Muscle of arm (tissue), 12 donors: Measurements from ENCODE around the gene TREX2. TPM values are rescaled to one million over a fixed set of nuclear protein-coding genes. Genes with fewer than 3 reads are reported as not detected.

Experiments
- DNase-seq: peaks from one replicate; pipeline ENCODE4 v3.0.0-alpha.2; 2013
- polyA plus RNA-seq, 12 donors: library from polyadenylated mRNA; unstranded; fragments of 120-200 nt; gene quantifications; one replicate each; pipeline ENCODE4 v1.2.1, GENCODE V29; 2013; ENCODE audit not compliant: insufficient read length in 12 of 12

TREX2 gene
- polyA plus RNA-seq, 12 donors = 0.23 to 1.3 (median 0.40) TPM; not detected in 2

DNA sequence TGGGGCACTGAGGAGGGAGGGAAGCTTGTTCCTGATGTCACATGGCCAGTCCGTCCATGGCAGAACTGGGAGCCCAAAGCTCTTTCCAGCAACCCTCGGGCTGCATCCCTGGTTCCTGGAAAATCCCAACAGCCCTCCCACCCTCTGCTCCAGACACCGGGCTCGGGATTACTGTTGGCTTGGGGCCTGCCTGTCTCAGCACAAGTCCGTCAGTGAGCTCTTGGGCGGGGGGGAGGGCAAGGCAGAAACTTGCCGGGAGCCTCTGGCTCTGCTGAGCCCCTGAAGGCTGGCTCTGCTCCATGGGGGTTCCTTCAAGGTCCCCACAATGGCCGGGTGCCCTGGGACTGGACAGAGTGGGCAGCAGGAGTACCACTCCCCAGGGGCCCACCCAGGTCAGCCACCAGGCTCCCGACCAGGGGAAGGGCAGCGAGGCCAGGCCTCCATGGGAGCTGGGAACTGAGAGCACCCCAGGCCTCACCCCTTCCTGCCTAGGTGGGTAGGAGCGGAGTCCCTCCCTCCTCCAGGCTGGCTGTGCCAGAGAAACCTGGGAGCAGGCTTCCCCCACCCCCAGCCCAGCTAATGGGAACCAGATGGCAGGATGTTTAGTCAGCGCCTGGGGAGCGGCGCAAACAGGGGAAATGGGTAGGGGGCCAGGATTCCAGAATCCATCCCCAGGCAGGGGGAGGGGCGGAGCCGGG, 31.0 kb upstream of the TREX2 start:
- peak; percentile 74 for DNase-seq

DNA sequence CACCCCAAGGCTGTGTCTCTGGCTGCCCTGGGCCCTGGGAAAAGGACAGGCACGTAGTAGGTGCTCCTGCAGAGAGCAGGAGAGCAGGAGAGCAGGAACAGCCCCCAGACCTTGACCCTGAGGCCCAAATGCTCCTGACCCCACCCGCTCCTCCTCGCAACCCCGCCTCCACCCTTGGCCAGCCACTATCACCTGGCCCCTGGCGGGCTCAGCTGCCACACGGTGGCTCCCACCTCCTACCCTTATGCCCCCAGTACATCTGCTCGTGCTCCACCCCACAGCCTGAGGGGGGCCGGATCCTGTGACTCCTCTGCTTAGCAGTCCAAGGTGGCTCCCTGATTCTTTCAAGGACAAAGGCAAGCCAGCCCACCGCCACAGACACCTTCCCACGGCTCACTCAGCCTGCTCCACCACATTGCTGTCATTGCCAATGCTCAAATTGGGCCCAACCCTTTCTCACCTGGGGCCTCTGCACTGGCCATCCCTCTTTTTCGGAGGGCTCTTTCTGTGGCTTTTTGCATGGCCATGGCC, 30.0 kb upstream of the TREX2 start:
- DNase-seq = no peak

DNA sequence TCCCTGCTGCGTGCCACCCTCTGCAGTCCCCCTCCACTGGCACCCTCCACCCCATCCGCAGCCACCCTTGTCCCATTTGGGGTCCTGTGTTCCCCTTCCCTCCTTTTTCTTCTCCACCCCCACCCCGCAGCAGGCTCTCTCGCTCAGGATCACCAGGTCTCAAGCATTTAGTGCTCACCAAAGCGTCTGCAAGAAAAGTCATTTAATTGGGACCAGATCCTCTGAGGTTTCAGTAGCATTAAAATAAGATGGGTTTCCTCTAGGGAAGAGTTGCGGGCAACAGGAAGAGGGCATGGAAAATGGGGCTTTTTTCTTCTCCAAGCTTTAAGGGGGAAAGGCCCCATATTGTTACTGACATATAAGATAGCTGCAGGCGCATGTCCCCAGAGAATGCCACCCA, 29.4 kb upstream of the TREX2 start:
- no peak for DNase-seq

DNA sequence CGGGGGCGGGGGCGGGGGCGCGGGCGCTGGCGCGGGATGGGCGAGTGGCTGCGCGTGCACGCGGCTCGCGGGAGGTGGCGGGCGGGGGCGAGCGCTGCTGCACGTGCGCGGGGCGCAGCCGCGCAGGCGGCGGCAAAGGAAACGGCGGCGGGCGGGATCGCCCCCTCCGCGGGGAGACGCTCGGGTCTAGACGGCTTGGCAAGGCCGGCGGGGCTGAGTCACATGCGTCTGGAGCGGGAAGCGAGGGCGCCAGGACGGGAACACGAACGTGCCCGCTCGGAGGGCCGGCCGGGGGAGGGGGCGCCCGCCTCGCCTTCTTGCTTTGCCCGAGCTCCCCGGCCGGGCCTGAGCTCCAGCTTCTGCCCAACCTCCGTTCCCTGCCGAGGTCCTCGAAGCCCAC, 28.9 kb upstream of the TREX2 start:
- peak; percentile 68 for DNase-seq

DNA sequence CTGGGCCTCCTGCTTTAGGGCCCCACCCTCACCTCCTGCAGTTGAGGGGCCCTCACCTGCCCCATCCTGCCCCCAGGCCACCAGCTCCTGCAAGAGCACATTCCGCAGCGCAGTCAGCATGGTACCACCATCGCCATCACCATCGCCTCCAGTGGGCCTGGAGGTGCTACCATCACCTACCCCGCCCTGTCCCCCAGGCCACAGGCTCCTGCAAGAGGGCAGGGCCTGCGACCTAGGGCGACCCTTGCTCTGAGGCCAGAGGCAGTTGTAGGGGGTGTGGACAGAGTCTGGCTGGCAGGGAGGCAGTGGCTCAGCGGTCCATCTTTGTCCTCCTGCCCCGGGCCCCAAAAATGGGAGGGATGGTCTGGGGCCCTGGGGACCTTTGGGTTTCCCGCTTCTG, 28.4 kb upstream of the TREX2 start:
- DNase-seq = no peak

DNA sequence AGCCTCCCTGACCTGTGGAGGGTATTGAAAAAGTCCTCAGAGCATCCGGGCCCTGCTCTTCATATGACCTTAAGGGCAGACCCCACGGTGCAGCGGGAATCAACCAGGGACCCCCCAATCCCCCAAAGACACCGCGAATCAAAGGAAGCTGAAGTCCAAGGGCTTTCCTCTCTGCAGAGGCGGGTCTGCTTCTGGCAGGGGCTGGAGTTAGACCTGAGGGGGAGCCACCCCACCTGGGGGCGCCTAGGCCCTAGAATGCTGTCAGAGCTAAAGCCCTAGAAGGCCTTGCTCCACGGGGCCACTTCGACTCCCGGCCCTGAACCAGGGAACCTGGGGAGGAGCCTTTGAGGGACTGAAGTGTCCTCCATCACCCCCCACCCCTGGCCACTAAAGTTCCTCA, 27.3 kb upstream of the TREX2 start:
- DNase-seq = no peak

DNA sequence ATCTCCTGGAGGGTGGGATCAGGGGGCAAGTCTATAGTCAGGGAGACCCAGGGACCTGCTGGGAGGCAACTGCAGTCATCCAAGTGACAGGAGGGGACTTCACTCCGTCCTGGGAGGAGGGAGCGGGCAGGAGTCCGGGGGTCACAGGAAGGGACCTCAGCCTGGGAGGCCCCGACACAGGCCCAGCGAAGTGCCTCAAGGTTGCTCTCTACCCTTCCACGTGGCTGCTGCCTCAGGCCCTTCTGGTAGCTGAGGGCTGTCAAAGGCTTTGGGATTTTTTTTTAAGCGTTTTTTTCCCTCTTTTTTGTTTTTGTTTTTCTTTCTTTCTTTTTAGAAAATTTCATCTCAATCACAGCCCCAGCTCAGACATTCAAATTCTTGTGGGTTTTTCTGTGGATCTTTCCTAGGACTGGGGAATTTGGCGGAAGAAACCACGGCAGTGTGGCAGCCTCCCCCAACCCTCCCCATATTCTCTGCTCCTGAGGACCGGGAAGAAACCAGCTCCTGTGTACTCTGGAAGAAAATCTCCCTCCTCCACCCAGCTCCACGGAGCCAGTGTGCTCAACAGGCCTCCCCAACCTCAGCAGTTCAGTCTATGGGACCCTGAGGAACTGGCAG, 25.9 kb upstream of the TREX2 start:
- no peak for DNase-seq

DNA sequence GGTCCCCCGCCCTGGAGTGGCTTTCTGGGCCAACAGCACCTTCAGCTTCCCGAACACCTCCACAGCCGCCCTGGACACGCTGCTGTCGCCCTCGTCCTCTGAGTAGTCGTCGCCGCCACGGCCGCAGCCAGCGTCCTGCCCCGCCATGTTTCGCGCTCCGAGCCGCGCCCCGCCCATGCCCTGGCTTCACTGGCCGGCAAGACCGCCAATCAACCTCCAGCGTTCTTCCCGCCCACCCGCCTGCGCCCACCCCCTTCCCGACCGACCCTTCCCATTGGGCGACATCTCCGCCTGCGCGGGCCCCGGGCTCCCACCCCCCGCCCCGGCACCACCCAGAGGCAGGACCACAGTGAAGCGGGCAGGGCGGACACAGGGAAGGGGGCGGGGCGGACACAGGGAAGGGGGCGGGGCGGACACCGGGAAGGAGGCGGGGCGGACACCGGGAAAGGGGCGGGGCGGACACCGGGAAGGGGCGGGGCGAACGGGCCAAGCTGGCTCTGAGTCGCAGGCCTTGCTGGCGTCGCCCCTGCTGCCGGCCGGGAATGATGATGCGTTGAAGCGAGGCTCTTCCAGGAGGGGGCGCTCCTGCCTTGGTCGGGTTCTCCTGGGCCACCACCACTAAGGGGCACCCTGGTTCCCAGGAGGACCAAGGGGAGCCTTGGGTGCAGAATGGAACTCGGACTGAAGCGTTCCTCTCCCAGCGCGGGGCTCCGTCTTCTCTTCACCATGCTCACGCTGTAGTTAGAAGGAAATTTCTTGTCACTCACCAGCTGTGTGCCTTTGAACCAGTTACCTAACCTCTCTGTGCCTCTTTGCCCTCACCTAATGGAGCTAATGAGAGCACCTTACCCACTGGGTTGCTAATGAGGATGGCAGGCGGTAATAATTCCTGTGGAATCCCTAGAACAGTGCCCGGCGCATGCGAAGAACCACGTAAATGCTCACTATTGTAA, 24.8 kb upstream of the TREX2 start, which contains the start of gene HAUS7:
TSS of gene HAUS7 (minus strand) at position 166 of the 953 bp plus-strand sequence. CDS start at position 147, 19 bp downstream.
- DNase-seq = peak; percentile 88

DNA sequence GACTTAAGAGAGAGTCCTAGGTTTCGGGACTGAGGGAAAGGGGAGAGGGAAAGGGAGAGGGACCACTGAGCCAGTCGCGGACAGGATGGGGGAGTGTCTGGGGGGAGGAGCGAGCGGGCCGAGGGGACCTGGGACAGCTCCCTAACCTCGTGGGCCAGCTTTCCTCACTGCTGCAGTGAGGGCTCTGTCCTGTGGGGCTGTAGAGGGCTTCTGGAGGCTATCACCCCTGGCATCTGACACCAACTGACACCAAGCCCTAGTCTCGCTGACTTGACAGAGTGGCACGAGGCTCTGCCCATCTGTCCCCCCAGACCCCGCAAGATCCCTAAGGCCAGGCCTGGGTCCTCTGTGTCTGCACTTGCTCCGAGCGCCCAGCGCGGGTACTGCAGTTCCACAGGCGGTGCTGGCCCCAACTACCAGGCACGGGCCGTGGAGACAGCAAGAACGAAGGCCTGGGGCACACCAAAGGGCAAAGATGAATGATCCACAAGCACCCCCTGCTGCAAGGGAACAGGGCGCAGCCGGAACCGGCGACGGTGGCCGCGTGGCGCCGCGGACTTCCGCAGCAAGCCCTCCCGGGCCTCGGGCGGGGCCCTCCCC, 24.1 kb upstream of the TREX2 start:
- DNase-seq = no peak

DNA sequence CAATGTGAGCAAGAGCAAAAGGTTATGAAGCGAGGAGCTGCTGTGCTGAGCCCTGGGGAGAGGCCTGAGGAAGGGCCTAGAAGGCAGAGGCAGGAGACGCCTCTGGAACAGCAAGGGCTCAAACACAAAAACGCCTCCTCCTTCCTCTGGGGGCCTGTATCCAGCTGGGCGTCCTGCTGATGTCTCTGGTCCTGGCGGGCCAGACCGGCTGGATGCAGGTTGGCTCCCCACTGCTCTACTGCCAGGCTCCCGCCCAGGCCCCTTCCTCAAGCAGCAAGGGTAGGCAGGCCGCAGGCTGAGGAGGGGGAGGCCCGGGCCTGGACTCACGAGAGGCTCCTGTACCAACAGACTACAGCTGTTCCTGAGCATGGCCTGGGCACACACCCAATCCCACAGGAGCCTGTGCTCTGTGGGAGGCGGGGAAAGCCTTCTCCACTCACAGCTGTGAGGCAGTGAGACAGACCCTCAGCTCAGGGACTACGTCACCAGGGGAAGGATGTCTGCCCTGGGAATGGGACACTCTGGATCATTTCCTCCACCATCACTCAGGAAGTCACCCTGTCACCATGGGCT, 22.2 kb upstream of the TREX2 start:
- DNase-seq = no peak

DNA sequence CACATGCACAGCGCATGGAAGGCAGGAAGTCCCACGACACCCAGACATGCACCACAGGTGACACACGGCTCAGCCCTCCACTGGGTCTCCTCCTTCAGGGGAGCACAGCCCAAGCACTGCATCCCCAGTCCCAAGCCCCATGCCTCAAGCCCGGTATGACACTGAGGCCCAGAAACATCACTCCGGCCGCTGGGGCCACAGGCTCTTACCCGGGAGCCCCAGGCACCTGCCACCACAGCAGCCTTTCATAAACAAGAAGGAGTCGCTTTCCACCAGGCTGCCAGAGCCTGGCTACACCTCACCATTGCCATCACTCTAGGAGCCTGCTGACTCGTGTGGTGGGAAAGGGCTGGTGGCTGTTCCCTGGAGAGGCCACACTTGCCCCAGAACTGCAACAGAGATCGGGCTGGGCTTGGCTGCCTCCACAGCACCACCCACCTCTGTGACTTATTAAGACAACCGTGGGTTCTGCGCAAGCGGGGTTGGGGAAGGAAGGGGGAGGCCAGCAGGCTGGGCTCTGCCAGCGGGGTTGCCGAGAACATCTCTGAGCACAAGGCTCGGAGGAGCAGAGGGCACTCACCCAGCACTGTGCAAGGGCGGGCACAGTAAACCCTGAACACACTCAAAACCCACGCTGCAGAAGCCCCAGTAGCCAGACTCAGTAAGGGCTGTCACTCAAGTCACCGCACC, 20.0 kb upstream of the TREX2 start:
- no peak for DNase-seq

DNA sequence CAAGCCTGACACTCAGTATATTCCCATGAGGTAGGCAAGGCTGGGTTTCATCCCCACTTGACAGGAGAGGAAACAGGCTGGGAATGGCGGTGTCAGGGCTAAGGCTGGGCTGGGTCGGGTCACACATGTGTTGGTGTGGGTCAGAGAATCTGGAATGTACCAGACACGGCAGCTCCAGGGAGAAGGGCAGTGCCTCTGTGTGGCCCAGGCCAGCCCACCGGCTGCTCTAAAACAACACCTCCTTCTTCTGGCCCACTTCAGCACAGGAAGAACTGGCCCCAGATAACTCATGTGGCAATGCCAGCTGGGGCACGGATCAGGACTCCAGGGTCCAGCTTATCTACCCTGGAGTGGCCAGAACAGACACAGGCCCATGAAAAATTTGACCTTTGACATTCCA, 18.3 kb upstream of the TREX2 start:
- no peak for DNase-seq

DNA sequence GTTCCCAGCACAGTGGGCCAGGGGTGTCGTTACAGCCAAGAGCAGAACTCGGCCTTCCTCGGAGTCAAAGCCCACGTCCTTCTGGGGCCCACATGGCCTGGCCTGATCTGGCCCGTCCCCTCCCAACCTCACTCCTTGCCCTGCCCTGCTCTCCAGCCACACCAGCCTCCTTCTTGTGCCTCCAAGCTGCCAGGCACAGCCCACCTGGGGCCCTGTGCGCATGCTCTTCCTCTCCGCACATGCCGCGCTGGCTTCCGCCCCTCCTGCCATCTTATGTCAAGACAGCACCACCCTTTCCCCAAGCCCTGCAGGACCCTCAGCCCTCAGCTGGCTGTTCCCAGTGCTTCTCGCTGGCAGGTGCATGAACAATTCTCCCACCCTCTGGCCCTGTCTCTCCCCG, 17.7 kb upstream of the TREX2 start:
- no peak for DNase-seq

DNA sequence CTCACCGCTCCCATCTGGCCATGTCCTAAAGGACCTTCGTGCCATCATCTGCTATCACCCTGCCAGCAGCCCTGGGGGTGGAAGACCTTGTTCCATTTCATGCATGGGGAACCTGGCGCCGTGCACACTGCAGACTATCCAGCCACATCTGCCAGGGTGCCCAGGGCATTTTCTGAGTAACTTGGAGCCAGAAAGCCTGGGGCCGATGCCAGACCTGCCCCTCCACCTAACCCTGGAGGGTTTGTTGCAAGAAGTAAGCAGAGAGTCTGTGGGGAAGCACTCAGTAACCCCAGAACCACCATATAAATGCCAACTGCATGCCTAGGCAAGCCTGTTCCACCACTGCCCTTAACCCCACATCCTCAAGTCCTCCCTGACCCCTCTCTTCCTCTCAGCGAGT, 17.2 kb upstream of the TREX2 start:
- no peak for DNase-seq

DNA sequence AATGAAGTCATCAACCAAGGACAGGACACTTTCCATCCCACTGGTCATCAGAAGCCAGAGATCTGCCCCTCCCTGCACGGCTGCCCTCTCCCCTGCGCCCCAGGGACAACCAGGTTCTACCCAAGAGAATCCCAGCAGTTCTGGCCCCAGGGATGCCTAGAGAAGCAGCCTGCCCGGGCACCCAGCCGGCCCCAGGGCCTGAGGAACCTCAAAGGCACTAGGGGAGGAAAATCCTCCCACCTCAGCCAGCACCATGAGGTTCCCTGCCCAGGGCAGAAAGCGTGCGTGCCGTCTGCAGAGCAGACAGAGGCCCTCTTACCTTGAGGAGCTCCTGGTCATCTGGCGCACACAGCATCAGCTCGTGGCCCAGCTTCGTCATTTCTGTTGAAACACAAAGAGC, 16.4 kb upstream of the TREX2 start:
- no peak for DNase-seq

DNA sequence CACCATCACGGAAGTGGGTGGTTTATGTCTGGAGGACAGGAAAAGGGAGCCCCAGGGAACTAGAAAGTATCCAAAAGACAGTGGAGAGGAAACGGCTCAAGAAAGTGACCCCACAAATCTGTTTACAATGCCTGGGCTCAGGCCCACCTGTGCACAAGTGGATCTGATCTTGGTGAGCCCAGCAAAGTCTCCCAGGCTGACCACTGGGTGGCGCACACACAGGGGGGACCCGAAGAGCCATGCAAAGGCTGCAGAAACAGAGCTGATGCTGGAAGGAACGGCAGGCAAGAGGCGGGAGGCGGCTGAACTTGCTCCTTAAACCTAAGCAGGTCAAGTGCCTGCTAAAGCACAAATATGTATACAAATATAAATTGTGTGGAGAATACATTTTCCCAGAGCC, 15.0 kb upstream of the TREX2 start:
- DNase-seq = no peak

DNA sequence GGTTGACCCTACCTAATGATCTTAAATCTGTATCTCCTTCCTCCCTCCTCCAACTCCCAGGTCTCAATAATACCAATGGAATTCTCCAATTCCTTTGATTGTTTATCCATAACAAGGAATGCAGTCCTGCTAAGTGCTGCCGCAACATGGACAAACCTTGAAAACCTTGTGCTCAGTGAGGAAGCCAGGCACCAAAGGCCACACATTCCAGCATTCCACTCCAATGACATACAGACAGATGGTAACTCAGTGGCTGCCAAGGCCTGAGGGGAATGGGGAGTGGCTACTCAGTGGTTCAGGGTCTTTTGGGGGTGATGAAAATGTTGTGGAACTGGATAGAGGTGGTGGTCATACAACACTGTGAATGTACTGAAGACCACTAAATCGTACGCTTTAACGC, 14.1 kb upstream of the TREX2 start:
- no peak for DNase-seq

DNA sequence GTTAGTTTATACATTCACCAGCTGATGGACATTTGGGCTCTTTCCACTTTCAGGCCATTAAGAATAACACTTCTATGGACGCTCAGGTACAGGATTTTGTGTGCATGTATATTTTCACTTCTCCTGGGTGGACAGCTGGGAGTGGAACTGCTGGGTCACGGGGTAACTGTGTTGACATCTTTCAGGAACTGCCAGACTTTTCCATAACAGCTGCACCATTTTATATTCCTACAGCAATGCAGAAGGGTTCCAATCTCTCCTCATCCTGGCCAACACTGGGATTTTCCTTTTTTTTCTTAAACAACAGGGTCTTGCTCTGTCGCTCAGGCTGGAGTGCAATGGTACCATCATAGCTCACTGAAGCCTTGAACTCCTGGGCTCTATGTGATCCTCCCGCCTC, 12.6 kb upstream of the TREX2 start:
- DNase-seq = no peak

DNA sequence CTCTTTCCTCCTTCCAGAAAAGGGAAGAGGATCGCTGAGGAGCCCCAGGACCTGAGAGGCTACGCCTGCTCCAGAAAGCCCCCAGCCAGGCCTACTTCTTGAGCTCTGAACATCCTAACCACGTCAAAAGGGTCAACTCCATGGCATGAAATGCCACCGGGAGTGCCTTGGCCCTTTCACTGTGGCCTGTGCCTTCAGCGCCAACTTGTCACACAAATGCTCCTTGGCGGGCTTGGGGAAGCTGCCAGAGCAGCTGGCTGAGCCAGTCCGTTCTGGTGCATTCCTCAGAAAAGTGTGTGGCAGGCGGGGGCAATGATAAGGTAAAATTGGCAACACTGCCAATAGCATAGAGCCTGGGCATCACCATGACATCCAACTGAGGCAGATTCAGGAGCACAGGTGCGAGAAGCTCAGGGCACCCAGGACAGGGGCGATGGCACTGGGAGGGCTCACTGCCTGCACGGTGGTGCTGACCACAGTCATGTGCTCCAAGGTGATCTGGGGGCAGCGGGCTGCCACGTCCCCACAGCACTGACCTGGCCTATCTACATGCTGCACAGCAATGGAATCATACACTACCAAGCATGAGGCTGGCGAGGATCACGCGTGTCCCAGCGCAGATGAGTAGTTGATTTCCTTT, 12.1 kb upstream of the TREX2 start:
- no peak for DNase-seq

DNA sequence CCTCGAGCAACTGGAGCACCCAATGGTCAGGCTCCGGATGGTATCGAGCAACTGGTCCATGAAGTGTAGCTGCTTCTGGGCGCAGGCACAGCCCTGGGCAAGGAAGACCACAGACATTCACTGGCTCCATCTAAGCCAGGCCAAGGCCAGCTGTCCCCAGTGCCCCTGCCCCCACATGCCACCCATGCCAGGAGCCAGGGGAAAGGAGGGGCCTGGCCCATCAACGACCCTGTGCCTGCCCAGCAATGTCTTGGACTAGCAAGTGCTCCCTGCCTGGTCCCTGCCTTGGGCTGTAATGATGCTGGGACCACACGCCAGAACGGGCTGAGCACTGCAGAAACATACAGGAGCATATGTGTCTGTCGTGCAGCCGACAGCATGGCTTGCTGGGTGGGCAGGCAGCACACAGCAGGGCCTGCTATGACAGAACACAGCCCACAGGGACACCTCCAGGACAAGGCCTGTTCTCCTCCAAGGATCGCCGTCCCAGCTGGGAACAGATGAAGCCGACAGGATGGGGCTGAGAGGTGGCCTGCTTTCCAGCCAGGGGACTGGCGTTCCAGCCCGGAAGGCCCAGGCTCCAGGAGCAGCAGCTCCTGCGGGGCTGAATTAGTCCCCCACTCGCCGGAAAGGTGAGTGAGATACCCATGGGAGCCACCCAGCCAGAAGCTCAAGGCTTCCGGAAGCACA, 11.4 kb upstream of the TREX2 start:
- DNase-seq = no peak
